Measurements from ENCODE around the gene CSNK2A3. TPM values are rescaled to one million over a fixed set of nuclear protein-coding genes. Genes with fewer than 3 reads are reported as not detected.

The CSNK2A3 gene
- total and polyA plus RNA-seq, 12 donors: 0.57 to 2.2 (median 0.99) TPM; not detected in 1

DNA sequence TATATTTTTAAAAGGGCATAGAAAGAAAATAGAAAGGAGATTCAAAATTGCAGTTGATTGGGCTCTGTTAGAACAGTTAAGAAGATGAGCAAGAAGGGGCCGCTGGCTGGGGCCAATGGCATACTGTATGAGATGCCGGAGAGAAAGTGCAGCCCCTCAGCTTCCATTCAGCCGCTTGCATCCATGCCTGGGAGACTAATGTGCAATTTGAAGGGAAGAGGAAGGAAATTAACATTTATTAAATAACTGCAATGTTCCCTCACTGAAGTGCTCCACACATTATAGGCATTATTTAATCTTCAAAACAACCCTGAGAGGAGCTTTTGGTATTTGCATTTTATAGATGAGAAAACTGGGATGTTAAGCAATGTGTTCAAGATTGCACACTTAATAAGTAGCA, 44.7 kb upstream of the CSNK2A3 start:
- no peak for ATAC-seq
- TF ChIP-seq, protein P1, sequence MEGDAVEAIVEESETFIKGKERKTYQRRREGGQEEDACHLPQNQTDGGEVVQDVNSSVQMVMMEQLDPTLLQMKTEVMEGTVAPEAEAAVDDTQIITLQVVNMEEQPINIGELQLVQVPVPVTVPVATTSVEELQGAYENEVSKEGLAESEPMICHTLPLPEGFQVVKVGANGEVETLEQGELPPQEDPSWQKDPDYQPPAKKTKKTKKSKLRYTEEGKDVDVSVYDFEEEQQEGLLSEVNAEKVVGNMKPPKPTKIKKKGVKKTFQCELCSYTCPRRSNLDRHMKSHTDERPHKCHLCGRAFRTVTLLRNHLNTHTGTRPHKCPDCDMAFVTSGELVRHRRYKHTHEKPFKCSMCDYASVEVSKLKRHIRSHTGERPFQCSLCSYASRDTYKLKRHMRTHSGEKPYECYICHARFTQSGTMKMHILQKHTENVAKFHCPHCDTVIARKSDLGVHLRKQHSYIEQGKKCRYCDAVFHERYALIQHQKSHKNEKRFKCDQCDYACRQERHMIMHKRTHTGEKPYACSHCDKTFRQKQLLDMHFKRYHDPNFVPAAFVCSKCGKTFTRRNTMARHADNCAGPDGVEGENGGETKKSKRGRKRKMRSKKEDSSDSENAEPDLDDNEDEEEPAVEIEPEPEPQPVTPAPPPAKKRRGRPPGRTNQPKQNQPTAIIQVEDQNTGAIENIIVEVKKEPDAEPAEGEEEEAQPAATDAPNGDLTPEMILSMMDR (IDR thresholded peaks at IDR 0.05): no peak
- H3K36me3 ChIP-seq: no peaks in the 10 kb centered on the region
- no peaks in the 10 kb centered on the region for H3K9me3 ChIP-seq
- H3K4me1 ChIP-seq: peaks cover 0 to 29% (median 0%) of the 10 kb centered on the region in 9 donors
- intact Hi-C loops (cut with DNase I): loop anchor here in 1 of 10 donors (10.0 kb wide), 1 partner anchor 387 kb away; no protein-coding TSS in a partner anchor
- H3K27ac ChIP-seq: no peak overlapping the region
- no peak for DNase-seq
- H3K4me3 ChIP-seq: no peak overlapping the region
- H3K27me3 ChIP-seq: no peaks in the 10 kb centered on the region
- 100% methylated on average over 3 of the region's 3 CpGs for WGBS, 2 donors

DNA sequence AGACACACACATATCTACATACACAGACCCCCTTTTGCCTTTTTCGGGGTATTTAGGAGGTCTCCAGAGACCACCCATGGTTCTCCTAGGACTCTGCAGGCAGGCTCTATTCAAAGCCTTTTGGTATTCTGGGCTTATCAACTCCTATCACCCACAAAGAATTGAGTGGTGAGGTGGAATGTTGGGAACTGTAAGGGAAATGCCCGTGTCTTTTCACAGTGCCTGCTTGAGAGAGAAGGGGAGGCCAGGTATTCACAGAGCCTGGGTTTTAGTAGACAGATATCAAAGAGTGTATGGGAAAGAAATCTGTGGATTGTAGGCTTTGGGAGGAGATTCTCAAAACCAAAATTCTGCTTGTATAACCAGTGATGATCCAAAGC, 44.0 kb upstream of the CSNK2A3 start:
- WGBS, 2 donors: 72 to 75% methylated on average over 2 of the region's 2 CpGs
- H3K4me3 ChIP-seq: no peak overlapping the region
- TF ChIP-seq, protein P1 (IDR thresholded peaks at IDR 0.05): no peak
- peaks cover 0 to 32% (median under 1%) of the 10 kb centered on the region in 9 donors for H3K4me1 ChIP-seq
- peak overlapping the region in 1 of 10 donors; percentile 9 for H3K27ac ChIP-seq
- no peaks in the 10 kb centered on the region for H3K27me3 ChIP-seq
- H3K36me3 ChIP-seq: no peaks in the 10 kb centered on the region
- no peak for DNase-seq
- H3K9me3 ChIP-seq: no peaks in the 10 kb centered on the region
- ATAC-seq: no peak
- intact Hi-C loops (cut with DNase I): loop anchor here in 1 of 10 donors (10.0 kb wide), 1 partner anchor 388 kb away; no protein-coding TSS in a partner anchor

DNA sequence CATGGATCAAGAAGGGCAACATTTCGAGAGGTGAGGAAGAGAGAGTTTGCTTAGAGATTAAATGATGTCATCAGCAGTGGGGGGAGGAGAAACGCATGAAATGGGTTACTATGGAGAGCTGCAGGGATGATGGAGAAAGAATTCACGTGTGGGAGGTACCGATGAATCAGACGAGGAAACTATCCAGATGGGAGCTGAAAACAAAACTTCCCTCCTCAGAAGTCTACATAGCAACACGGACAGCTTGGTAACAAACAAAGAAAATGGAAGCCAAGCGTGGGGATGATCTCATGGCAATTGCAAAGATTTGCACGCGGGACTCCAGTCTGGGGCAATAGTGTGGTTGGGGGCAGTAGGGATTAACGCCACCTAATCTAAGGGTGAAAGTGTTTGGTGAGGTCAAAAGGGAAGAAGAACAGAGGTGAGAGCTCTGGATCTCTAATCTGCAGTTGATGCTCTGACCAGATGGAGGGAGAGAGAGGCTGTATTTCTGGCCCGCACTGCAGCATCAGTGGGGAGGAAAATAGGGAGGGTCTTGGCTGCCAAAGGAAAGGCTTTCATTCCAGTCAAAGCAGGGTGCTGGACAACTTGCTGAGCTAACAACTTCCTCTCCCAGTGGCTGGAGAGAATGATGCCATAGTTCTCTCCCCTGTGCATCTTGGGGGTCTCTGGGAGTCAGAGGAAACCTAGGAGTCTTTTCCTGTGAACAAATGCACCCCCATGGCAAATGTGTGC, 43.4 kb upstream of the CSNK2A3 start:
- DNase-seq (no peak), ATAC-seq (peak in 7 of 8 donors; percentile 45 to 86 (median 66))
- WGBS, 2 donors: 47 to 51% methylated on average over 11 of the region's 11 CpGs
- Histone ChIP-seq H3K27me3 (no peaks in the 10 kb centered on the region), H3K4me1 (peaks cover 0 to 38% (median 6%) of the 10 kb centered on the region in 9 donors), H3K27ac (peak overlapping the region in 1 of 10 donors; percentile 9), H3K36me3 (no peaks in the 10 kb centered on the region), H3K4me3 (no peak overlapping the region), H3K9me3 (no peaks in the 10 kb centered on the region)
- intact Hi-C loops (cut with DNase I): loop anchor here in 1 of 10 donors (10.0 kb wide), 1 partner anchor 388 kb away; no protein-coding TSS in a partner anchor
- TF ChIP-seq, protein P1 (IDR thresholded peaks at IDR 0.05): no peak

DNA sequence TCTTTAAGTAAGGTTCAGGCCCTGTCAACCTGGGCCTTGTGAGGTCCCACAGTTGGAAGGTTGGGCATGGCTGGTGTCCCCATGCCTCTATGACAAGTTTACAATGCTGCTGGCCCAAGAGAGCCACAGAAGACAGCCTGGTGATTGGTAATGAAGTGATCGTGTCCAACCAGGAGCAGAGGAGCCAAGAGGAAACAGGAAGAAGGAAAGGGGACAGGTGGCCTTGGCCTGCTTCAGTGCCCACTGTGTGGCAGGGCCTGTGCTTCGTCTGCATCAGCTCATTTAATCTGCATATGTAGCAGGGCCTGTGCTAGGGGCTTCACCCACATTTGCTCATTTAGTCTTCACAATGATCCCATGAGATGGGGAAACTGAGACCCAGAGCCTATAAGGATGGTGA, 42.1 kb upstream of the CSNK2A3 start:
- 95 to 100% methylated on average over 2 of the region's 2 CpGs for WGBS, 2 donors
- H3K27me3 ChIP-seq: no peaks in the 10 kb centered on the region
- no peak overlapping the region for H3K27ac ChIP-seq
- no peak for ATAC-seq
- no peaks in the 10 kb centered on the region for H3K36me3 ChIP-seq
- H3K9me3 ChIP-seq: no peaks in the 10 kb centered on the region
- H3K4me3 ChIP-seq: no peak overlapping the region
- intact Hi-C loops (cut with DNase I): loop anchor here in 1 of 10 donors (10.0 kb wide), 1 partner anchor 390 kb away; no protein-coding TSS in a partner anchor
- peaks cover 0 to 46% (median 8%) of the 10 kb centered on the region in 9 donors for H3K4me1 ChIP-seq
- DNase-seq: no peak
- TF ChIP-seq, protein P1 (IDR thresholded peaks at IDR 0.05): no peak

Data from heart right ventricle (tissue), 16 donors.